ENCODE results near the gene BBS1. TPM values are rescaled to one million over a fixed set of nuclear protein-coding genes. Genes with fewer than 3 reads are reported as not detected.
A peak's percentile ranks its signal among the peaks of the same experiment; 100 is the strongest.
"Not testable (repeated sequence)": the region's sequence is repeated elsewhere in the genome, so short reads cannot be mapped to it uniquely, and the experiment has no call there.

The BBS1 gene
- total RNA-seq, 5 donors from 2014 or later (not counting 1 experiment from before 2014, with no cell fraction given): 17.0 to 41.6 (median 34.9) TPM

DNA sequence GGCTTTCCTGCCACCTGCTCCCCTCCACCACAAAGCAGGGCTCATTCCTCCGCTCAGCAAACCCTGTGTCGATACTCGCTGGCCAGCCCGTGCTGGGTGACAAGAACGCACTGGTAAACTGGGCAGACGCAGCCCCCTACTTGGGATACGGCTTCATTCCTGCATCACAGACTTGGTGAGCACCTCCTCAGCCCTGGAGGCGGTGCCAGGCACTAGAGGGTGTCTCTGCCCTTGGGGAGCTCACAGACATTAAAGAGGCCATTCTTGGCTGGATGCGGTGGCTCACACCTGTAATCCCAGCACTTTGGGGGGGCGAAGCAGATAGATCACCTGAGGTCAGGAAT, 29.4 kb downstream of the BBS1 start:
- Mint-ChIP-seq H3K4me3 (no peak overlapping the region), H3K27me3 (no peaks in the 10 kb centered on the region), H3K36me3 (peaks cover 35% of the 10 kb centered on the region), H3K27ac (no peak overlapping the region), H3K9me3 (no peaks in the 10 kb centered on the region), H3K4me1 (peaks cover 25 to 33% (median 32%) of the 10 kb centered on the region in 3 donors)
- H3K36me3 ChIP-seq (ENCODE audit: control insufficient read depth in 2 of 2, extremely low read depth in 1 of 2, insufficient read depth in 1 of 2, low read length in 1 of 2): peaks cover 4 to 51% of the 10 kb centered on the region in 2 donors
- 97% methylated on average over 7 of the region's 10 CpGs for WGBS (ENCODE audit: insufficient coverage)
- H3K9me3 ChIP-seq: no peaks in the 10 kb centered on the region
- no peak for DNase-seq
- H3K27me3 ChIP-seq (replicated peaks in 1 of 2; ENCODE audit: control insufficient read depth in 2 of 2, extremely low read depth in 1 of 2, insufficient read depth in 2 of 2, low read length in 1 of 2): no peaks in the 10 kb centered on the region
- H3K4me3 ChIP-seq (ENCODE audit: control insufficient read depth in 1 of 2, extremely low read depth in 1 of 2, low read length in 1 of 2): no peak overlapping the region
- CTCF ChIA-PET: no interaction called here
- H3K27ac ChIP-seq (ENCODE audit: low read length): no peak overlapping the region
- POLR2A ChIA-PET: no interaction called here
- peaks cover 8 to 22% of the 10 kb centered on the region in 2 experiments for H3K4me1 ChIP-seq (ENCODE audit: control insufficient read depth in 1 of 2, extremely low read depth in 1 of 2, insufficient read depth in 2 of 2, low read length in 2 of 2)
- no peak for ATAC-seq (replicated peaks in 1 of 4)

DNA sequence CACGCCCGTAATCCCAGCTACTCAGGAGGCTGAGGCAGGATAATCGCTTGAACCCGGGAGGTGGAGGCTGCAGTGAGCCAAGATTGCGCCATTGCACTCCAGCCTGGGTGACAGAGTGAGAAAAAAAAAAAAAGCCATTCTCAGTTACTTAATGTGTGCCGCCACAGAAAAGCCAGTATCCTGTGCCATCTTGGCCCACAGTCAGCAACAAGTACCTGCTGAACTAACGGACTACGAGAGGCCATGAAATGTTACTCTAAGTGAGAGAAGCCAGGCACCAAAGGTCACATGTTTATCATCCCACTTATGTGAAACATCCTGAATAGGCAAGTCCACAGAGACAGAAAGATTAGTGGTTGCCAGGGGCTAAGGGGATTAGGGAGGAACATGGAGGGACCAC, 30.2 kb downstream of the BBS1 start:
- H3K9me3 ChIP-seq; H3K4me3 Mint-ChIP-seq; ATAC-seq (replicated peaks in 1 of 4); H3K27ac ChIP-seq (ENCODE audit: low read length); POLR2A ChIA-PET; H3K27me3 ChIP-seq (replicated peaks in 1 of 2; ENCODE audit: control insufficient read depth in 2 of 2, extremely low read depth in 1 of 2, insufficient read depth in 2 of 2, low read length in 1 of 2); H3K27ac Mint-ChIP-seq; H3K4me3 ChIP-seq (ENCODE audit: control insufficient read depth in 1 of 2, extremely low read depth in 1 of 2, low read length in 1 of 2); H3K9me3 Mint-ChIP-seq; CTCF ChIA-PET; H3K27me3 Mint-ChIP-seq; DNase-seq: not testable (repeated sequence)
- Histone ChIP-seq H3K36me3 (ENCODE audit: control insufficient read depth in 2 of 2, extremely low read depth in 1 of 2, insufficient read depth in 1 of 2, low read length in 1 of 2) (peaks cover 4 to 51% of the 10 kb centered on the region in 2 donors), H3K4me1 (ENCODE audit: control insufficient read depth in 1 of 2, extremely low read depth in 1 of 2, insufficient read depth in 2 of 2, low read length in 2 of 2) (peaks cover 8 to 30% of the 10 kb centered on the region in 2 experiments)
- peaks cover 32% of the 10 kb centered on the region for H3K36me3 Mint-ChIP-seq
- peaks cover 30 to 40% (median 39%) of the 10 kb centered on the region in 3 donors for H3K4me1 Mint-ChIP-seq
- 97% methylated on average over 6 of the region's 8 CpGs for WGBS (ENCODE audit: insufficient coverage)

DNA sequence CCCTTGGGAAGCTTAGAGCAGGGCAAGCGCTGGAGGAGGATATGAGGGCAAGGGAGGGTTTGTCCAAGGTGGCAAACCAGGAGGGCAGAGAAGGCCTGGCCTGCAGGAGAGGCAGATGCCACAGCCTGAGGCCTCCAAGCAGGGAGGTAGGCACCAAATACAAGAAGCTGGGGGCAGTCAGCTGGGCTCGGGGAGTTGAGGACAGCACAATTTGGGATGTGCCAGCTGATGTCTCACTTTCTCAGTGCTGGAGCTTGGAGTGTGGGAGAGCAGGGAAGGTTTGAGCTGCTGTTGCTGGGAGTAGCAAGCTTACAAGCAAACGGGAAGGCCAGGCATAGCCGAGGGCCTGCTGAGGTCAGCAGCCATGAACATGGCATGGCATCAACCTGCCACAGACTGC, 31.5 kb downstream of the BBS1 start:
- DNase-seq (no peak), ATAC-seq (replicated peaks in 1 of 4) (no peak)
- Histone ChIP-seq H3K4me3 (ENCODE audit: control insufficient read depth in 1 of 2, extremely low read depth in 1 of 2, low read length in 1 of 2) (no peak overlapping the region), H3K9me3 (no peaks in the 10 kb centered on the region), H3K4me1 (ENCODE audit: control insufficient read depth in 1 of 2, extremely low read depth in 1 of 2, insufficient read depth in 2 of 2, low read length in 2 of 2) (peaks cover 8 to 38% of the 10 kb centered on the region in 2 experiments), H3K27me3 (replicated peaks in 1 of 2; ENCODE audit: control insufficient read depth in 2 of 2, extremely low read depth in 1 of 2, insufficient read depth in 2 of 2, low read length in 1 of 2) (no peaks in the 10 kb centered on the region), H3K27ac (ENCODE audit: low read length) (no peak overlapping the region), H3K36me3 (ENCODE audit: control insufficient read depth in 2 of 2, extremely low read depth in 1 of 2, insufficient read depth in 1 of 2, low read length in 1 of 2) (peaks cover 4 to 46% of the 10 kb centered on the region in 2 donors)
- Mint-ChIP-seq H3K4me1 (peaks cover 35 to 45% (median 44%) of the 10 kb centered on the region in 3 donors), H3K9me3 (no peaks in the 10 kb centered on the region), H3K27me3 (no peaks in the 10 kb centered on the region), H3K36me3 (peaks cover 26% of the 10 kb centered on the region), H3K4me3 (peak overlapping the region in 2 of 3 donors; percentile 21 to 81), H3K27ac (peak overlapping the region in 1 of 2 donors; percentile 88)
- ChIA-PET POLR2A (no interaction called here), CTCF (interaction anchor here in 1 of 2 donors (1.3 kb wide), 1 partner anchor 136 kb away, joined by 6 read pairs; the partner anchor contains the start of gene RBM4B)
- 98% methylated on average over 4 of the region's 4 CpGs for WGBS (ENCODE audit: insufficient coverage)

DNA sequence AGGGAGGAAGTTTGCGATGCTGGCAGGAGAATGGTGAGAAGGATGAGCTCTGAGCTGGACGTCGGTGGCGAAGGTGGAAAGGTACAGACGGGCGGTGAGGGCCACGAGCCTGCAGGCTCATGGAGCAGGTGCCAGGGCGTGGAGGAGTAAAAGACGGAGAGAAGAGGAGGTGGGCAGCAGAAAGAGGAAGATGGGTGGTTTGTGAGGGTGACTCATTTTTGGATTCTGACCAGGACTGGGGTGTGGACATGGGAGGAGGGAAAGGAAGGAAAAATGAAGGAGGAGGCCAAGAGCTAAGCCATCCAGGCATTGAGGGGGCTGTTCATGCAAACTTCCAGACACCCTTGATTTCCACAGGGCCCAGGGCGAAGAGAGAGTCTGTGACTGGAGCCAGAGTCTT, 31.9 kb downstream of the BBS1 start:
- DNase-seq (no peak), ATAC-seq (replicated peaks in 1 of 4) (no peak)
- Histone ChIP-seq H3K27me3 (replicated peaks in 1 of 2; ENCODE audit: control insufficient read depth in 2 of 2, extremely low read depth in 1 of 2, insufficient read depth in 2 of 2, low read length in 1 of 2) (no peaks in the 10 kb centered on the region), H3K4me3 (ENCODE audit: control insufficient read depth in 1 of 2, extremely low read depth in 1 of 2, low read length in 1 of 2) (no peak overlapping the region), H3K9me3 (no peaks in the 10 kb centered on the region), H3K27ac (ENCODE audit: low read length) (no peak overlapping the region), H3K36me3 (ENCODE audit: control insufficient read depth in 2 of 2, extremely low read depth in 1 of 2, insufficient read depth in 1 of 2, low read length in 1 of 2) (peaks cover 4 to 42% of the 10 kb centered on the region in 2 donors), H3K4me1 (ENCODE audit: control insufficient read depth in 1 of 2, extremely low read depth in 1 of 2, insufficient read depth in 2 of 2, low read length in 2 of 2) (peaks cover 8 to 42% of the 10 kb centered on the region in 2 experiments)
- CTCF ChIA-PET: interaction anchor here in 1 of 2 donors (0.9 to 1.3 kb wide), 2 partner anchors 135 to 274 kb away, joined by 3 to 6 read pairs; partner anchors contain the start of gene RBM4B
- H3K27ac Mint-ChIP-seq: peak overlapping the region; percentile 88 to 96
- peaks cover 22% of the 10 kb centered on the region for H3K36me3 Mint-ChIP-seq
- POLR2A ChIA-PET: no interaction called here
- H3K9me3 Mint-ChIP-seq: no peaks in the 10 kb centered on the region
- H3K27me3 Mint-ChIP-seq: no peaks in the 10 kb centered on the region
- 88% methylated on average over 10 of the region's 10 CpGs for WGBS (ENCODE audit: insufficient coverage)
- H3K4me3 Mint-ChIP-seq: peak overlapping the region in 2 of 3 donors; percentile 21 to 81
- H3K4me1 Mint-ChIP-seq: peaks cover 35 to 45% (median 44%) of the 10 kb centered on the region in 3 donors

DNA sequence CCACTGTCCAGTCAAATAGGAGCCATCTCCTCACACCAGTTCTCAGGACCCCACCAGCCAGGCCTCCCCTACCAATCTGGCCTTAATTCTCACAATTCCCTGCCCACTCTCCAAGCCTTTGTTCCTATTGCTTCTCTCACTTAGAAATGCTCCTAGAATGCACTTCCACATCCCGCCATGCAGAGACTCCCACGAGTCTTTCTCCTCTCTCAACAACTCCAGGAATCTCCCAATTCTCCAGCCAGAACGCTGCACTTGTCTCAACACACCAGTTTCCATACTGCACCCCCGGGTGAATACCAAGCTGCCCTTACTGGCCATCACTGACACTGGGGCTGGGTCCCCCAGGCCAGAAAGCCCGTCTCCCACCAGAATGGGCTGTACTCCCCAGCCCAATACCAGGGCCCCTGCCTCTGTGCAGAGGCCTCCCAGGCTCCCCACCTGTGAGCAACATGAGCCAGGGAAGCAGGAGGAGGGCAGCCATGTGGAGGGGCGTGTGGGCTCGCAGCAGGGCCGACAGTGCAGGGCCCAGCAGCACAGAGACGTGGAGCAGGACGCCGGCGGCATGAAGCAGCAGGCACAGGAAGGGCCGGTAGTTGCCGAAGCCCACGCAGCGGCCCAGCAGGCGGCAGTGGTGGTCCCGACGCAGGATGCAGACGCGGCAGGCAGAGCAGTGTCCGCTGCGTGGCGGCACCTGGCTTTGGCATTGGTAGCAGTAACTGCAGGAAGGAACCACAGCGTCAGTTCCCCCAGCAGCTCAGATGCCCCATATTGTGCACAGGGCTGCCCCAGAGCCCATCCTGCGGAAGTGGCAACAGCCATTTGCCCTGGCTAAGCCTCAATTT, 33.0 kb downstream of the BBS1 start:
- peak overlapping the region; percentile 58 to 81 (median 61) for H3K4me3 Mint-ChIP-seq
- no peaks in the 10 kb centered on the region for H3K9me3 Mint-ChIP-seq
- H3K27ac ChIP-seq (ENCODE audit: low read length): peak overlapping the region; percentile 69
- peaks cover 0 to 2% of the 10 kb centered on the region in 2 experiments for H3K27me3 ChIP-seq (replicated peaks in 1 of 2; ENCODE audit: control insufficient read depth in 2 of 2, extremely low read depth in 1 of 2, insufficient read depth in 2 of 2, low read length in 1 of 2)
- H3K36me3 ChIP-seq (ENCODE audit: control insufficient read depth in 2 of 2, extremely low read depth in 1 of 2, insufficient read depth in 1 of 2, low read length in 1 of 2): peaks cover 4 to 40% of the 10 kb centered on the region in 2 donors
- peaks cover 19% of the 10 kb centered on the region for H3K36me3 Mint-ChIP-seq
- H3K4me3 ChIP-seq (ENCODE audit: control insufficient read depth in 1 of 2, extremely low read depth in 1 of 2, low read length in 1 of 2): peak overlapping the region; percentile 25 to 38
- H3K4me1 ChIP-seq (ENCODE audit: control insufficient read depth in 1 of 2, extremely low read depth in 1 of 2, insufficient read depth in 2 of 2, low read length in 2 of 2): peaks cover 8 to 42% of the 10 kb centered on the region in 2 experiments
- H3K27ac Mint-ChIP-seq: peak overlapping the region; percentile 88 to 96
- 25% methylated on average over 26 of the region's 26 CpGs for WGBS (ENCODE audit: insufficient coverage)
- H3K4me1 Mint-ChIP-seq: peaks cover 35 to 45% (median 44%) of the 10 kb centered on the region in 3 donors
- ATAC-seq (replicated peaks in 1 of 4) (peak; percentile 71 to 75 (median 73)), DNase-seq (peak; percentile 45 to 85 (median 64))
- H3K9me3 ChIP-seq: no peaks in the 10 kb centered on the region
- POLR2A ChIA-PET: no interaction called here
- no peaks in the 10 kb centered on the region for H3K27me3 Mint-ChIP-seq
- CTCF ChIA-PET: interaction anchor here in 1 of 2 donors (0.6 to 1.6 kb wide), 4 partner anchors 78 to 276 kb away, joined by 3 to 12 read pairs (median 4); partner anchors contain the start of genes RBM4 and RBM4B

DNA sequence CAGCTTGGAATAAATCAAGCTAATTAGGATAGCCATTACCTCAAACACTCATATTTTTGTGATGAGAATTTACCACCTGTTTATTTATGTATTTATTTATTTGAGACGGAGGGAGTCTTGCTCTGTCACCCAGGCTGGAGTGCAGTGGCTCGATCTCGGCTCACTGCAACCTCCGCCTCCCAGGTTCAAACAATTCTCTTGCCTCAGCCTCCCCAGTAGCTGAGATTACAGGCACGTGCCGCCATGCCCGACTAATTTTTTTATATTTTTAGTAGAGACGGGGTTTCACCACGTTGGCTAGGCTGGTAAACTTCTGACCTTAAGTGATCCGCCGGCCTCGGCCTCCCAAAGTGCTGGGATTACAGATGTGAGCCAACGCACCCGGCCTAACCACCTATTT, 34.5 kb downstream of the BBS1 start:
- Histone ChIP-seq H3K27ac (ENCODE audit: low read length) (peak overlapping the region; percentile 69), H3K36me3 (ENCODE audit: control insufficient read depth in 2 of 2, extremely low read depth in 1 of 2, insufficient read depth in 1 of 2, low read length in 1 of 2) (peaks cover 2 to 26% of the 10 kb centered on the region in 2 donors), H3K4me1 (ENCODE audit: control insufficient read depth in 1 of 2, extremely low read depth in 1 of 2, insufficient read depth in 2 of 2, low read length in 2 of 2) (peaks cover 8 to 42% of the 10 kb centered on the region in 2 experiments), H3K4me3 (ENCODE audit: control insufficient read depth in 1 of 2, extremely low read depth in 1 of 2, low read length in 1 of 2) (peak overlapping the region; percentile 57 to 86)
- Mint-ChIP-seq H3K36me3 (peaks cover 15% of the 10 kb centered on the region), H3K4me1 (peaks cover 35 to 48% (median 45%) of the 10 kb centered on the region in 3 donors), H3K27ac (peak overlapping the region; percentile 86 to 91), H3K4me3 (peak overlapping the region; percentile 81 to 85 (median 85))
- H3K27me3 ChIP-seq (replicated peaks in 1 of 2; ENCODE audit: control insufficient read depth in 2 of 2, extremely low read depth in 1 of 2, insufficient read depth in 2 of 2, low read length in 1 of 2); ATAC-seq (replicated peaks in 1 of 4); H3K27me3 Mint-ChIP-seq; H3K9me3 ChIP-seq; DNase-seq; H3K9me3 Mint-ChIP-seq: not testable (repeated sequence)
- WGBS (ENCODE audit: insufficient coverage): 55% methylated on average over 9 of the region's 14 CpGs
- ChIA-PET CTCF (interaction anchor here in 1 of 2 donors (1.3 to 1.6 kb wide), 2 partner anchors 93 to 133 kb away, joined by 4 to 12 read pairs; partner anchors contain the start of genes RBM4 and RBM4B), POLR2A (interaction anchor here in 1 of 2 donors (1.8 kb wide), 1 partner anchor 74 kb away, joined by 7 read pairs; no protein-coding TSS in a partner anchor)
